ENCODE data around the gene RXRB. TPM values are rescaled to one million over a fixed set of nuclear protein-coding genes. Genes with fewer than 3 reads are reported as not detected.

RXRB gene
- total and polyA plus RNA-seq, 2 of the 8 experiments (the other 6 are each of a cell fraction or from before 2014, with no cell fraction given) = 13.0 to 18.1 TPM

DNA sequence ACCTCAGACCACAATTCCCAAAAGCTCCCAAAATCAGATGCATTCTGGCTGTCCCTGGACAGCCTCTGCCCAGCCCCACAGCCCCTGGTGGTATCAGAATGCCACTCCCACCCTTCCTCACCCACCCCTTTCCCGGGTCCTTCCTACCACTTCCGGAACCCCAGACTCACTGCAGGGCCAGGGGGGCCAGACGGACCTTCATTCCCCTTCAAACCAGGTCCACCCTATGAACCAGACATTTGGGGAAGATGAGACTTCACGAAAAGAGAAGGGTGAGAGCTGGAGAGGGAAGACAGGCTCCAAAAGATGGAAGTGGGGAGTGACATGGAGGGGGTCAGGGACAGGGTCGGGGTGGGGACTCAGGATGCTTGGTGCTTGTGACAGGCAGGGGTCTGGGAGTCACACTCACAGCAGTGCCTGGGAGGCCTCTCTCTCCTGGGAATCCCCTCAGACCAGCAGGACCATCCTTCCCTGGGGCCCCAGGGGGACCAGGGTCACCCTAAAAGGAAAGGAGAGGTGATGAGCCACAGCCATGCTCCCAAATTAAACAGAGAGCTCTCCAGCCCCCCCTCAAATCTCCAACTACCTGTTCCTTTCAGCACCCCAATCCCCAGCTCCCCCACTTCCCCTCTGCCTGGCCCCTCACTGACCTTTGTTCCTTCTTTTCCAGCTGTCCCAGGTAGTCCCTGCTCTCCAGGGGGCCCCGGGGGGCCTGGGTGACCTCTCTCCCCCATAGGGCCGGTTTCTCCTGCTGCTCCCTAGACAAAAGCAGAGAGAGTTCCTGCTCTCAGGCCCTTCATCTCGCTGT, 28.4 kb downstream of the RXRB start:
- Histone ChIP-seq H3K23me2 (ENCODE audit: low read depth, low read length) (no peaks in the 10 kb centered on the region), H3K9me3 (ENCODE audit: insufficient read depth in 2 of 2, low read depth in 1 of 2, low read length in 1 of 2) (no peaks in the 10 kb centered on the region), H3K36me3 (ENCODE audit: control insufficient read depth in 2 of 4, insufficient read depth in 4 of 4, low read length in 3 of 4) (no peaks in the 10 kb centered on the region), H3K4me3 (ENCODE audit: extremely low read depth in 1 of 4, insufficient read depth in 2 of 4, low read depth in 3 of 4, low read length in 4 of 4) (no peak overlapping the region), H2BK5ac (ENCODE audit: low read depth, low read length) (no peak overlapping the region), H2BK120ac (replicated peaks; ENCODE audit: low read depth, low read length) (no peak overlapping the region), H3K27me3 (replicated peaks in 1 of 4; ENCODE audit: control insufficient read depth in 3 of 4, extremely low read depth in 1 of 4, insufficient read depth in 3 of 4, low read length in 3 of 4) (no peaks in the 10 kb centered on the region), H3K79me1 (ENCODE audit: low read depth, low read length) (no peaks in the 10 kb centered on the region), H2AFZ (ENCODE audit: low read length) (no peak overlapping the region), H3K79me2 (ENCODE audit: control insufficient read depth in 1 of 2, insufficient read depth in 2 of 2, low read length in 2 of 2) (no peaks in the 10 kb centered on the region), H3K4ac (replicated peaks; ENCODE audit: insufficient read length, low read depth, low read length) (no peak overlapping the region), H2BK20ac (ENCODE audit: low read length) (no peak overlapping the region), H3K18ac (ENCODE audit: extremely low read depth, low read length) (no peak overlapping the region), H4K5ac (ENCODE audit: insufficient read length, low read depth, low read length) (no peak overlapping the region), H3K4me2 (ENCODE audit: insufficient read depth in 1 of 2, low read depth in 2 of 2, low read length in 2 of 2) (no peak overlapping the region), H2BK12ac (ENCODE audit: low read depth, low read length) (no peak overlapping the region), H4K8ac (ENCODE audit: extremely low read depth, insufficient read depth, low read length) (no peak overlapping the region; the same call in 1 of the 2 replicates), H3K14ac (ENCODE audit: insufficient read length) (no peak overlapping the region), H2AK5ac (ENCODE audit: low read depth, low read length) (no peak overlapping the region), H4K20me1 (replicated peaks in 1 of 2; ENCODE audit: control insufficient read depth in 1 of 2, insufficient read depth in 2 of 2, low read length in 2 of 2) (peaks cover 0 to 3% of the 10 kb centered on the region in 2 experiments), H3K27ac (ENCODE audit: low read depth, low read length) (no peak overlapping the region), H3K4me1 (replicated peaks in 1 of 4; ENCODE audit: control insufficient read depth in 3 of 4, insufficient read depth in 4 of 4, low read length in 3 of 4) (no peaks in the 10 kb centered on the region; a peak in 2 of 7 replicates), H4K91ac (replicated peaks; ENCODE audit: insufficient read length, low read length) (no peak overlapping the region), H3K56ac (replicated peaks; ENCODE audit: insufficient read length, low read depth, low read length) (no peak overlapping the region), H3K23ac (ENCODE audit: insufficient read length) (no peak overlapping the region), H3K9ac (replicated peaks in 1 of 4; ENCODE audit: extremely low read depth in 1 of 4, low read depth in 3 of 4, low read length in 3 of 4) (no peak overlapping the region), H2BK15ac (ENCODE audit: low read length) (no peak overlapping the region)
- WGBS, 2 experiments (ENCODE audit: extremely low coverage in 1 of 2, insufficient coverage in 1 of 2, insufficient read length in 1 of 2, insufficient replicate concordance in 2 of 2, low coverage in 1 of 2, low lambda C conversion rate in 2 of 2, missing lambda C conversion rate in 1 of 2) = 79% methylated on average over 8 of the region's 8 CpGs; no CpG with 5 or more reads in 1 of the 2 experiments
- DNase-seq (ENCODE audit: low read depth in 1 of 2, low spot score in 2 of 2) = no peak
- CTCF ChIA-PET (ENCODE audit: partially characterized antibody) = interaction anchor here (0.6 to 5.5 kb wide), 23 partner anchors 10 to 239 kb away, joined by 3 to 74 read pairs (median 8); partner anchors contain the start of gene HLA-DPB1
- FAIRE-seq = no peak
- POLR2A ChIA-PET (ENCODE audit: partially characterized antibody) = interaction anchor here (0.6 to 3.8 kb wide), 11 partner anchors 16 to 201 kb away, joined by 3 to 17 read pairs (median 3); no protein-coding TSS in a partner anchor
- TF ChIP-seq SRF (IDR thresholded peaks at IDR 0.05; ENCODE audit: low read depth, low read length) = no peak
- no peak for TF ChIP-seq FOSL1 (IDR thresholded peaks at IDR 0.05; ENCODE audit: insufficient read depth, low read depth, low read length)

Data from H1 (cell line).